Fibroblast of villous mesenchyme (primary cell): ENCODE measurements around the gene ADIPOR2. TPM values are rescaled to one million over a fixed set of nuclear protein-coding genes. Genes with fewer than 3 reads are reported as not detected.
A peak's percentile ranks its signal among the peaks of the same experiment; 100 is the strongest.

Experiments
- DNase-seq: peaks from one replicate; pipeline ENCODE4 v3.0.0-alpha.2; 2010; ENCODE audit warnings: low read depth
- H3K4me3 ChIP-seq: 2 replicates; pipeline ENCODE4 v1.5.1; 2011; ENCODE audit warnings: low read depth, mild to moderate bottlenecking, low read length
- CTCF ChIP-seq: IDR thresholded peaks from 2 replicates; pipeline ENCODE4 v1.5.1; 2012; ENCODE audit warnings: low read depth, mild to moderate bottlenecking, low read length; ENCODE audit not compliant: insufficient read depth
- total RNA-seq: library from RNA; depleted of rRNA; stranded (reverse); fragments of >200 nt; gene quantifications from 2 replicates; pipeline ENCODE4 v1.2.3, GENCODE V29; 2012

ADIPOR2 gene
- total RNA-seq, 1 donor = 48.8 TPM

- DNase-seq = peak; percentile 31
- no peak for TF ChIP-seq CTCF
- H3K4me3 ChIP-seq = no peak overlapping the region
Observed at GRCh38 chr12:1810201-1810930, 119.5 kb downstream of the ADIPOR2 start.

- no peak for DNase-seq
- no peak for TF ChIP-seq CTCF
Observed at GRCh38 chr12:1810931-1811280, 120.0 kb downstream of the ADIPOR2 start.

GRCh38 chr12:1811281-1811947, 120.5 kb downstream of the ADIPOR2 start:
- DNase-seq = peak; percentile 44
- no peak overlapping the region for H3K4me3 ChIP-seq
- TF ChIP-seq CTCF = no peak

More at GRCh38 chr12:1810931-1811280, 120.0 kb downstream of the ADIPOR2 start:
- no peak overlapping the region for H3K4me3 ChIP-seq

- DNase-seq = no peak
- H3K4me3 ChIP-seq = no peak overlapping the region
- TF ChIP-seq CTCF = no peak
Observed at GRCh38 chr12:1811948-1812291, 121.0 kb downstream of the ADIPOR2 start.

- peak; percentile 91 for DNase-seq
- no peak for TF ChIP-seq CTCF
- no peak overlapping the region for H3K4me3 ChIP-seq
Observed at GRCh38 chr12:1812650-1813302, 121.9 kb downstream of the ADIPOR2 start.

GRCh38 chr12:1814266-1814665, 123.4 kb downstream of the ADIPOR2 start:
- no peak for TF ChIP-seq CTCF
- no peak overlapping the region for H3K4me3 ChIP-seq
- no peak for DNase-seq
